OCI-LY1 (cell line): Measurements from ENCODE around the gene S100A9.

Experiments used
- EZH2 ChIP-seq: fragments of 200-600 bp; sonication (generic), shearing (Covaris generic); IDR thresholded peaks from 2 replicates; pipeline ENCODE4 v1.8.0; 2017; ENCODE audit warnings: borderline replicate concordance, mixed run types, mild to moderate bottlenecking, antibody characterized with exemption, low read length, moderate library complexity, mixed read lengths
- TF ChIP-seq, protein P1 (sequence below): fragments of 200-600 bp; sonication (generic), shearing (Covaris generic); IDR thresholded peaks from 2 replicates; pipeline ENCODE4 v1.5.1; 2017; ENCODE audit warnings: mild to moderate bottlenecking, antibody characterized with exemption, low read length, moderate library complexity, mixed read lengths

DNA sequence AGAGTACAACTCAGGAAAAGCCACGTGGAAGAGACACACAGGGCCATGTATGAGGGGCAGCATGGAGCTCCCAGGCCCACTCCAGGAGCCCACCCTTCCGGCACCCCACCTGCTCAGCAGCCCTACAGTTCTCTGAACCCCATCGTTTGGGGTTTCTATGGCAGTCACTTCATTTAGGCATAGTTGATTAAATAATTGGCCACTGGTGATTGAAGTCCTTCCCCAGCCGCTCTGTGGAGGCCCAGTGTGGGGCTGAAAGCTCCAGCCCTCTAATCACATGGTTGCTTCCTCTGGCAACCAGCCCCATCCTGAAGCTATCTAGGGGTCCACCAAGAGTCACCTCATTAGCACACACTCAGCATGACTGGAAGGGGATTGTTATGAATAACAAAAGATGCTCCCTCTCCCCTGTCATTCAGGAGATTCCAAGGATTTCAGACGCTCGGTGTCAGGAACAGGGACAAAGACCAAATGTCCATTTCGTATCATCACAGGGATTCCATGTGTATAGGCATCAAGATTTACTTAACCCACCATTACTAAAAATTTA is 46.5 kb downstream of the S100A9 start:
- TF ChIP-seq, protein P1, sequence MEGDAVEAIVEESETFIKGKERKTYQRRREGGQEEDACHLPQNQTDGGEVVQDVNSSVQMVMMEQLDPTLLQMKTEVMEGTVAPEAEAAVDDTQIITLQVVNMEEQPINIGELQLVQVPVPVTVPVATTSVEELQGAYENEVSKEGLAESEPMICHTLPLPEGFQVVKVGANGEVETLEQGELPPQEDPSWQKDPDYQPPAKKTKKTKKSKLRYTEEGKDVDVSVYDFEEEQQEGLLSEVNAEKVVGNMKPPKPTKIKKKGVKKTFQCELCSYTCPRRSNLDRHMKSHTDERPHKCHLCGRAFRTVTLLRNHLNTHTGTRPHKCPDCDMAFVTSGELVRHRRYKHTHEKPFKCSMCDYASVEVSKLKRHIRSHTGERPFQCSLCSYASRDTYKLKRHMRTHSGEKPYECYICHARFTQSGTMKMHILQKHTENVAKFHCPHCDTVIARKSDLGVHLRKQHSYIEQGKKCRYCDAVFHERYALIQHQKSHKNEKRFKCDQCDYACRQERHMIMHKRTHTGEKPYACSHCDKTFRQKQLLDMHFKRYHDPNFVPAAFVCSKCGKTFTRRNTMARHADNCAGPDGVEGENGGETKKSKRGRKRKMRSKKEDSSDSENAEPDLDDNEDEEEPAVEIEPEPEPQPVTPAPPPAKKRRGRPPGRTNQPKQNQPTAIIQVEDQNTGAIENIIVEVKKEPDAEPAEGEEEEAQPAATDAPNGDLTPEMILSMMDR, result no peak
- no peak for TF ChIP-seq EZH2
